ENCODE measurements around the gene HTATIP2.

DNA sequence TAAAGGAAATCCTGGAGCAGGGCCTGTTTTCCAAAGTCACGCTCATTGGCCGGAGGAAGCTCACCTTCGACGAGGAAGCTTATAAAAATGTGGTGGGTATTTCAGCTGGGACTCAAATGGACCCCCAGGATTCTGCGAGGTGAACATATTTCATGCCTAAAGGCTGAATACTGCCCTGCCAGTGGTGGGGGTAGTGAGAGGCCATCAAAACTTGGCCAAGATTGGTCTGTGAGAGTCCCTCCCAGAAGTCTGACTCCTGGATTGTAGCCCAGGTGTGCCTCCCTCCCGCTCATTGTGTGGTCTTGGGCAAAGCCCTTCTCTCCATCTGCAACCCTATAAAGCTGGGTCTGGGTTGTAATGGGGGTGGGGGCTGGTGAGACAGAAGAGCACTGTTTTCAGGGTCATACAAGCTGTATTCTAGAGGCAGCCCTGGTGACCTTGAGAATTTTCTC is 853 bp downstream of the HTATIP2 start:
- TF ChIP-seq, protein P1, sequence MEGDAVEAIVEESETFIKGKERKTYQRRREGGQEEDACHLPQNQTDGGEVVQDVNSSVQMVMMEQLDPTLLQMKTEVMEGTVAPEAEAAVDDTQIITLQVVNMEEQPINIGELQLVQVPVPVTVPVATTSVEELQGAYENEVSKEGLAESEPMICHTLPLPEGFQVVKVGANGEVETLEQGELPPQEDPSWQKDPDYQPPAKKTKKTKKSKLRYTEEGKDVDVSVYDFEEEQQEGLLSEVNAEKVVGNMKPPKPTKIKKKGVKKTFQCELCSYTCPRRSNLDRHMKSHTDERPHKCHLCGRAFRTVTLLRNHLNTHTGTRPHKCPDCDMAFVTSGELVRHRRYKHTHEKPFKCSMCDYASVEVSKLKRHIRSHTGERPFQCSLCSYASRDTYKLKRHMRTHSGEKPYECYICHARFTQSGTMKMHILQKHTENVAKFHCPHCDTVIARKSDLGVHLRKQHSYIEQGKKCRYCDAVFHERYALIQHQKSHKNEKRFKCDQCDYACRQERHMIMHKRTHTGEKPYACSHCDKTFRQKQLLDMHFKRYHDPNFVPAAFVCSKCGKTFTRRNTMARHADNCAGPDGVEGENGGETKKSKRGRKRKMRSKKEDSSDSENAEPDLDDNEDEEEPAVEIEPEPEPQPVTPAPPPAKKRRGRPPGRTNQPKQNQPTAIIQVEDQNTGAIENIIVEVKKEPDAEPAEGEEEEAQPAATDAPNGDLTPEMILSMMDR (IDR thresholded peaks at IDR 0.05) = no peak
- TF ChIP-seq POLR2A (IDR thresholded peaks at IDR 0.05) (no peak), EP300 (IDR thresholded peaks at IDR 0.05) (no peak)

Measured in ovary (tissue), 3 donors.